ENCODE data around the gene MAN2C1. TPM values are rescaled to one million over a fixed set of nuclear protein-coding genes. Genes with fewer than 3 reads are reported as not detected.

The MAN2C1 gene
- total and polyA plus RNA-seq, 9 of the 15 experiments (the other 6 are each of a cell fraction or from before 2014, with no cell fraction given) = 2.0 to 141 (median 39.9) TPM

DNA sequence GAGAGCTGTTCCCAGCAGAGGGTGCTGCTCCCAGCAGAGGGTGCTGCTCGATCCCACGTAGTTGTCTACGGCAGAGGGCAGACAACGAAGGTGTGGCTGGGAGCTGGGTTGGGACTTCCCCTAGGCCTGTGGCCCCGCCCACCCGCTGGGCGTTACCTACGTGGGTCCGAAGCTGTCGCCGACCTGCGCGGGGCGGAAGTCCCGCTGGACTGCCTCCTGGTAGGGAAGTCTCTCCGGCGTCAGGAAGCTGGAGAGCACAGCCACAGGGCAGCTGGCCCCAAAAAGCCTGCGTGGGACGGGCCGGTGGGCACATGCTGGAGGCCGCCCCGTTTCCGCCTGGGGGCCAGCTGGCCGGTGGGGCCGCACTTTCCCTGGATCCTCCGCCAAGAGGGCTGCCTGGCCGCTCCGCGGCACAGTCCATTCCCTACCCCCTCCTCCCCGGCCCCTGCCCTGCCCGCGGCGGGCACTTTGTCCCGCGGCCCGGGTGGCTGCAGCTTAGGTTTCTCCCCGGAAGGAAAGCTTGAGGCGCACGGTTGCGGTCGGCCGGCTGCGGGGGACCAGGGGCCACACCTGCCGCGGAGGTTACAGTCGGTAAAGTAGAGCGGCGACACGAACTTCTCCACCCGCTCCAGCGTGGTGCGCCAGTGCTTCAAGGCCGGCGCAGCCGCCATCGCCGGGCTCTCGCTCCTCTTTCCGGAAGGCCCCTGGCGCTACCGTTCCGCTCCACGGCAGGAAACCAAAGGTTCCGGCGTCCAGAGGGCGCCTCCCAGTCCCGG is at the start of gene MAN2C1 (continued):
- no peak for TF ChIP-seq BMI1 (IDR thresholded peaks at IDR 0.05; ENCODE audit: low read length)
- TF ChIP-seq, protein P1, sequence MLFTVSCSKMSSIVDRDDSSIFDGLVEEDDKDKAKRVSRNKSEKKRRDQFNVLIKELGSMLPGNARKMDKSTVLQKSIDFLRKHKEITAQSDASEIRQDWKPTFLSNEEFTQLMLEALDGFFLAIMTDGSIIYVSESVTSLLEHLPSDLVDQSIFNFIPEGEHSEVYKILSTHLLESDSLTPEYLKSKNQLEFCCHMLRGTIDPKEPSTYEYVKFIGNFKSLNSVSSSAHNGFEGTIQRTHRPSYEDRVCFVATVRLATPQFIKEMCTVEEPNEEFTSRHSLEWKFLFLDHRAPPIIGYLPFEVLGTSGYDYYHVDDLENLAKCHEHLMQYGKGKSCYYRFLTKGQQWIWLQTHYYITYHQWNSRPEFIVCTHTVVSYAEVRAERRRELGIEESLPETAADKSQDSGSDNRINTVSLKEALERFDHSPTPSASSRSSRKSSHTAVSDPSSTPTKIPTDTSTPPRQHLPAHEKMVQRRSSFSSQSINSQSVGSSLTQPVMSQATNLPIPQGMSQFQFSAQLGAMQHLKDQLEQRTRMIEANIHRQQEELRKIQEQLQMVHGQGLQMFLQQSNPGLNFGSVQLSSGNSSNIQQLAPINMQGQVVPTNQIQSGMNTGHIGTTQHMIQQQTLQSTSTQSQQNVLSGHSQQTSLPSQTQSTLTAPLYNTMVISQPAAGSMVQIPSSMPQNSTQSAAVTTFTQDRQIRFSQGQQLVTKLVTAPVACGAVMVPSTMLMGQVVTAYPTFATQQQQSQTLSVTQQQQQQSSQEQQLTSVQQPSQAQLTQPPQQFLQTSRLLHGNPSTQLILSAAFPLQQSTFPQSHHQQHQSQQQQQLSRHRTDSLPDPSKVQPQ (CRISPR knock-in tag; IDR thresholded peaks at IDR 0.05; ENCODE audit: borderline replicate concordance) = no peak
- no peak for TF ChIP-seq KAT8 (IDR thresholded peaks at IDR 0.05; ENCODE audit: low read depth)
- no peak for TF ChIP-seq SMARCA5 (IDR thresholded peaks at IDR 0.05)
- no peak for TF ChIP-seq RHOXF2B (CRISPR knock-in tag; conservative IDR thresholded peaks at IDR 0.05)
- TF ChIP-seq RBM34 (IDR thresholded peaks at IDR 0.05; ENCODE audit: borderline replicate concordance, insufficient read depth, low read length) = no peak
- TF ChIP-seq NONO (IDR thresholded peaks at IDR 0.05; ENCODE audit: low read depth in 2 of 2, low read length in 1 of 2) = peak; percentile 74 to 95; a peak in 3 of 4 replicates
- peak in 1 of 2 experiments; percentile 90; a peak in 1 of 4 replicates for TF ChIP-seq KDM4B (IDR thresholded peaks at IDR 0.05; ENCODE audit: borderline replicate concordance in 2 of 2, low read depth in 1 of 2)
- TF ChIP-seq MAFK (IDR thresholded peaks at IDR 0.05; ENCODE audit: low read length) = 0 out of 2 replicates have a peak, but pooled peaks have one; percentile 15
- TF ChIP-seq, protein P2, sequence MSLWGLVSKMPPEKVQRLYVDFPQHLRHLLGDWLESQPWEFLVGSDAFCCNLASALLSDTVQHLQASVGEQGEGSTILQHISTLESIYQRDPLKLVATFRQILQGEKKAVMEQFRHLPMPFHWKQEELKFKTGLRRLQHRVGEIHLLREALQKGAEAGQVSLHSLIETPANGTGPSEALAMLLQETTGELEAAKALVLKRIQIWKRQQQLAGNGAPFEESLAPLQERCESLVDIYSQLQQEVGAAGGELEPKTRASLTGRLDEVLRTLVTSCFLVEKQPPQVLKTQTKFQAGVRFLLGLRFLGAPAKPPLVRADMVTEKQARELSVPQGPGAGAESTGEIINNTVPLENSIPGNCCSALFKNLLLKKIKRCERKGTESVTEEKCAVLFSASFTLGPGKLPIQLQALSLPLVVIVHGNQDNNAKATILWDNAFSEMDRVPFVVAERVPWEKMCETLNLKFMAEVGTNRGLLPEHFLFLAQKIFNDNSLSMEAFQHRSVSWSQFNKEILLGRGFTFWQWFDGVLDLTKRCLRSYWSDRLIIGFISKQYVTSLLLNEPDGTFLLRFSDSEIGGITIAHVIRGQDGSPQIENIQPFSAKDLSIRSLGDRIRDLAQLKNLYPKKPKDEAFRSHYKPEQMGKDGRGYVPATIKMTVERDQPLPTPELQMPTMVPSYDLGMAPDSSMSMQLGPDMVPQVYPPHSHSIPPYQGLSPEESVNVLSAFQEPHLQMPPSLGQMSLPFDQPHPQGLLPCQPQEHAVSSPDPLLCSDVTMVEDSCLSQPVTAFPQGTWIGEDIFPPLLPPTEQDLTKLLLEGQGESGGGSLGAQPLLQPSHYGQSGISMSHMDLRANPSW (CRISPR knock-in tag; IDR thresholded peaks at IDR 0.05) = no peak; the same call in 1 of the 2 replicates
- no peak for TF ChIP-seq ZNF253 (CRISPR knock-in tag; conservative IDR thresholded peaks at IDR 0.05)
- no peak for TF ChIP-seq DMBX1 (CRISPR knock-in tag; IDR thresholded peaks at IDR 0.05; ENCODE audit: borderline replicate concordance)
- no peak for TF ChIP-seq ZNF584 (CRISPR knock-in tag; IDR thresholded peaks at IDR 0.05; ENCODE audit: low read depth)
- TF ChIP-seq RBM22 (IDR thresholded peaks at IDR 0.05; ENCODE audit: low read depth, low read length, poor library complexity, severe bottlenecking) = peak; percentile 95
- TF ChIP-seq ZBTB17 (CRISPR knock-in tag; IDR thresholded peaks at IDR 0.05) = peak; percentile 75
- TF ChIP-seq GABPB2 (CRISPR knock-in tag; conservative IDR thresholded peaks at IDR 0.05) = no peak
- no peak for TF ChIP-seq NFE2 (IDR thresholded peaks at IDR 0.05; ENCODE audit: low read depth)
- peak; percentile 94 for TF ChIP-seq NFRKB (IDR thresholded peaks at IDR 0.05; ENCODE audit: low read depth)
- 0 out of 2 replicates have a peak, but pooled peaks have one; percentile 55 for TF ChIP-seq MEF2A (IDR thresholded peaks at IDR 0.05; ENCODE audit: control insufficient read depth, low read depth, low read length)
- TF ChIP-seq, protein P3, sequence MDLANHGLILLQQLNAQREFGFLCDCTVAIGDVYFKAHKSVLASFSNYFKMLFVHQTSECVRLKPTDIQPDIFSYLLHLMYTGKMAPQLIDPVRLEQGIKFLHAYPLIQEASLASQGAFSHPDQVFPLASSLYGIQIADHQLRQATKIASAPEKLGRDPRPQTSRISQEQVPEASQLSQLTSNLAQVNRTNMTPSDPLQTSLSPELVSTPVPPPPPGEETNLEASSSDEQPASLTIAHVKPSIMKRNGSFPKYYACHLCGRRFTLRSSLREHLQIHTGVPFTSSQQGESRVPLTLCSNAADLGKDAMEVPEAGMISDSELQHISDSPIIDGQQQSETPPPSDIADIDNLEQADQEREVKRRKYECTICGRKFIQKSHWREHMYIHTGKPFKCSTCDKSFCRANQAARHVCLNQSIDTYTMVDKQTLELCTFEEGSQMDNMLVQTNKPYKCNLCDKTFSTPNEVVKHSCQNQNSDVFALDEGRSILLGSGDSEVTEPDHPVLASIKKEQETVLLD (IDR thresholded peaks at IDR 0.05) = 0 out of 2 replicates have a peak, but pooled peaks have one; percentile 33
- TF ChIP-seq XRCC4 (IDR thresholded peaks at IDR 0.05; ENCODE audit: extremely low read depth, insufficient read depth, insufficient read length) = no peak
